Activated gamma-delta T cell treated with Interleukin-2 at 50 U/mL for 16 hours (primary cell): Measurements from ENCODE around the gene POLR1A.
A peak's percentile ranks its signal among the peaks of the same experiment; 100 is the strongest.

Experiments
- DNase-seq: peaks from one replicate; pipeline ENCODE4 v3.0.0-alpha.2; 2020

The POLR1A gene

GRCh38 chr2:86056590-86057331, 48.9 kb downstream of the POLR1A start:
- no peak for DNase-seq

- no peak for DNase-seq
These were observed 50.4 kb downstream of the POLR1A start for GRCh38 chr2:86055314-86055713.

DNA sequence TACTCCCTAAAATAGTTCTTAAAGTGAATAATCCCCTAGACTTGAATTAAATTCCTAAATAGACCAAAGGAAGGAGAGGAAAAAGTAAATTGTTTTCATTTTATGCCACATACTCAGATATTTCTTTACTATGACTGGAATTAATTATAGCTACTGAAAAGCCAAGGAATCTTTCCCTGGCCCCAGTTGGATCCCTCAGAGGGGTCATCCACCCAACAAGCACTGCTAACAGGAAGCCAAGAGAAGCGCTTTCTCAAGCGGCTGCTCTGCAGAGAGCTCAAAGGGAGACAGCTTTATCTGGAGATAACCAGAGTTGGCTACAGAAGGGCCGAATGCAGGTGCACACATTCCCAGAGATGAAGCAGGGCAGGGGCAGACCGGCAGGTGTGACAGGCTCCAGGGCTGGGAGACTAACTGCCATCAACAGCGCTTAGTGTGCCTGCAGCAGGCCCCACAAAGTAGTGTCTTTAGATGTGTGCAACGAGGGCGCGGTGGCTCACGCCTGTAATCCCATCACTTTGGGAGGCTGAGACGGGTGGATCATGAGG, 51.1 kb downstream of the POLR1A start:
- no peak for DNase-seq

DNA sequence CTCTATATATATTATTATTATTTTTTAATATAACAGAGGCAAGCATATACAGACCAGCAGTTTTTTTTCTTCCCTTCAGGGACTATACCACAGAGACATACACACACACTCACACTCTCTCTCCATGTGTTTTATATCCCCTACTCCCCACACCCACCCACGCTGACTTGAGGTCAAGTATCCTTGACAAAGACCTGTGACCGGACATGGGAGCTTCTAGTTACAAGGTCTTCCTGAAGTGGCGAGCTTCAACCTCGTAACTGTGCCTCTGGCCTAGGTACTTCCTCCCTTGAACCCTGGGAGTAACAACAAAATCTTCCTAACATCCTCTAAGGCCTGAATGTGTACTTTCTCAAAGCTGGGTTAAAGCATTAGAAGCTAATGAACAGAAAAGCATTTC, 52.5 kb downstream of the POLR1A start:
- no peak for DNase-seq

- DNase-seq, result no peak
These were observed 53.0 kb downstream of the POLR1A start for GRCh38 chr2:86052676-86053075.

- no peak for DNase-seq
These were observed 53.4 kb downstream of the POLR1A start for GRCh38 chr2:86052265-86052664.

DNA sequence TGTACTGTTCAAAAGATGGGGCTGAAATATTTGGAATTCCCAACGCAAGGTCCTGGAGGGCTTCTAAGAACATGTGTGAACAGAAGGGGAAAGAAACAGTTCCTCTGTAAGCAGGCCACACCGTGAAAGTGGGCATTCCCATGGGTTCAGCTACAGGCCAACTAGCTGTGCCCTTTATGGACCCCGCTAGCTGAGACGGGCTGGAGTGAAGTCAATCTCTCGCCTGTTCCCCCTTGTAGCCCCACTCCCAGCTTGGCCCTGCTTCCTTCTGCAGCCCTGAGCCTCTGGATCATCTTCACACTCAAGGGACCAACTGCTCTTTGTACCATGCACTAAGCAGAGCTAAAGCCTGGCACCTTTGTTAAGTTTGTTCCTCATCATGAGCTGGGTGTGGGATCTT, 55.4 kb downstream of the POLR1A start:
- DNase-seq, result no peak

DNA sequence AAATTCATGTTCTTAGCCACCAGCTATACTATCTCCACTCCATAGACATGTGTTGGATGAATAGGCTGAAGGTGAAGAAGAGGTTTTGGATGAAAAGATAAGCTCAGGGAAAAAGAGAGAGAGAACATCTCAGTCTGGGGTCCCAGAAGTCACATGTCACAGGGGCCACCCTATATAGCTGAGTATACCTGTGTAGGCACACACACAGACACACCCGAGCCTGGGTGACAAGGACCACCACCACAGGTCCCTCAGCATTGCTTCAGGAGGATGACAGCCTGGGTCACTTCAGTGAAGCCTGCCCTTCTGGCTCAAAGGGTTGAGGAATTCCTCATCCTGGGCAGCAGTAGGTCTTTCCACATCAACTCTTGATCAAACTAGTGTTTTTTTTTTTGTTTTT, 56.2 kb downstream of the POLR1A start:
- no peak for DNase-seq

- no peak for DNase-seq
These were observed 56.8 kb downstream of the POLR1A start for GRCh38 chr2:86048888-86049287.

DNA sequence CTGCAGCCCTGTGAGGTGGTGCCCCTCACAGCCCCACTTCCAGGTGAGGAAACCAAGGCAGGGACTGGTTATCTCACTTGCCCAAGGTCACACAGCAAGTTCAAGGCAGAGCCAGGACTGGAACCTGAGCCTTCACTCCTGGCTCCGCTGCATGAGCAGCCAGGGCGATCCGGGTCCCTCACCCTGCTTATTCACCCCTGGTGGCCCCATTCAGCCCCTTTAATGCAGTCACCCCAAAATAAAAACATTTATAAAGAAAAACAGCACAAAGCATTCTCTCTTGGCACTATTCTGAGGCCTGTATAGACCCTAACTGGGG, 57.3 kb downstream of the POLR1A start:
- DNase-seq, result no peak

- DNase-seq, result no peak
These were observed 57.9 kb downstream of the POLR1A start for GRCh38 chr2:86047575-86048382.

DNA sequence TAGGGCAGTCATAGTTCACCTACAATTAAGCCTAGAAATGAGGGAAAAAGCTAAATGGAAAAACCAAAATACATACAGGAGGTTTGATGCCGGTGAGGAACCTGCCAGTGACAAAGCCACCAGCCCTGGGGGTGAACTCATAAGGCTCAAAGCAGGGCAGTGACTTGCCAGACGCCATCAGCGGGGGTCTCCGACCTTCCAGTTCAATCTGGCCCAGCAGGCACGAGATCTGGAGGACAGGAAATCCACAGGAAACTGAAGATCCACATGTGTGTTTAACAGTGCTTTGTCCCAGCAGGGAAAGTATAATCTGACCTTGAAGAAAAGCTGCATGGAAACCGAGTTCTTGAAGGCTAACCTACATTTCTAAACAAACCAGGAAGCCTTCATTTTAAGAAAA, 60.1 kb downstream of the POLR1A start:
- DNase-seq, result no peak

DNA sequence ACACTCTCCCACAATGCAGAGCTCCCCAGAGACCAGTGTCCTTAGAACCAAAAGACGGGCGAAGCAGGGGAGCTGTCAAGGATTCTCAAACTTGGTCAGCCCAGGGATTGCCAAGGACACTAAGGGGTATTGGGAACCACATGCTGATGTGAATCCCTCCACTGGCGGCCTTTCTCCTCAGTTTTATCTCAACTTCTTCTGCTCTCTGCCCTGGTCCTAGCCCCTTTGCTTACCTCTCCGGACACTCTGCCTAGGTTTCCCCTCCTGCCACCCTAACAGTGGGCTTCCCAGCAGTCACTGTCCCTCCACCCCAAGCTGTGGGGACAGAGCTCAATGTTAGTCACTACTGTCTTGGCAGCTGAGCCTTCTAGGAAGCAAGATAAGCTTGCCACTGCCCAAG, 61.1 kb downstream of the POLR1A start:
- DNase-seq, result no peak

GRCh38 chr2:86044045-86044444, 61.6 kb downstream of the POLR1A start:
- DNase-seq, result no peak

- no peak for DNase-seq
These were observed 63.2 kb downstream of the POLR1A start for GRCh38 chr2:86042256-86043168.

GRCh38 chr2:86039963-86040655, 65.6 kb downstream of the POLR1A start:
- DNase-seq, result no peak

- no peak for DNase-seq
These were observed 66.3 kb downstream of the POLR1A start for GRCh38 chr2:86039178-86039962.

DNA sequence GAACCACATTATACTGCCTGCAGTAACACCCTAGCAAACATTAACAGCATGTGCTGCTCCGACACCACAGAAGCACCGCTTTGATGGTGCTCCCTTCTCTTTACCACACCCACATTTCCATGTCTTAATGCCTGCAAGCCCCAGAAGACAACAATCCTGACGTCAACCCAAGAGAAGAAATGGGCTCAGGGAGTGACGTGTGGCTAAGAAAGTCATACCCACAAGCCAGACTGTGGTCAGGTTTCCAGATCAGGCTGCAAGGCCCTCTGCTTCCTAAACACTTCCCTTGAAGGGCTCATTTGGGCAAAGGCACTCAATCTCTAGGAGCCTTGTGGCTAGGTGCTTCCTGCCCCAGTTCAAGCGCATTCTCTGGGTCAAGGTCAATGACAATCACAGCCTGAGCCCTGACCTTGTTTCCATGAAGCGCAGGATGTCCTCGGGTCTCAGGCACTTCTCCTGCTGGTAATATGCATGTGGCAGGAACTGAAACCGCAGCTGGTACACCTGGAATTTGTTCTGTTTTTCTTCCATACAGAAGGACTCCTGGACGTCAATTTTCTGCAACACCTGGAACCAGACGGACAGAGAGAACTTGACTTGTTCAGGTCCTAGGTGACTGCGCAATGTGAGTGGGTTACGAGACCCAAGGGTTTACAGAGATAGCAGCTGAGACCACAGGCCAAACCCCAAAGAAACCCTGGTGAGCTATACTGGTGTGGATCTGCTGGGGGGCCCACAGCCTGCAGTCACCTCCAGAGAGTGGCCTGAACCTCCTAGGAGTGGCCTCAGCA, 67.2 kb downstream of the POLR1A start:
- peak; percentile 71 for DNase-seq

DNA sequence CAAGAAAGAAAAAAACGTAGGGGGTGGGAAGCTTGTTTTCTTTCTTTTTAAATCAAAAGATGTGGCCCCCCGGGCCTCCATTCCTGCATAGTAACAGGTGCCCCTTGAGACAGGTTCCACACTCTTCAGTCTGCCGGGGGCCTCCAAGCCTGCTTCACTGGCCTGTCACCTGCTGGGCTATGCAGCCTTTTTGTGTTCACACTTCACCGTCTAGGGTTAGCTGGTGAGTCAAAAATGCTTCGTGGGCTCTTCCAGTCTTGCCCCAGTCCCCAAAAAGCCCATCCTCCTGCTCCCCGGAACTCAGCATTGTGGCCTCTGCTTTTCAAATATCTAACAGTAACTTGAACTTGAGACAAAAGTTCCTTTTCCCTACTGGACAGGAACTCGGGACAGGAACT, 67.9 kb downstream of the POLR1A start:
- DNase-seq, result peak; percentile 19

GRCh38 chr2:86037141-86037794, 68.4 kb downstream of the POLR1A start:
- DNase-seq, result peak; percentile 57
